HEK293 (cell line): Measurements from ENCODE around the gene MAGI2.

Source experiments
- CTCF ChIA-PET: fragments of 350-600 bp; formaldehyde crosslinking; extraction: SDS; loops from one replicate; lab custom pipeline; 2021; ENCODE audit warnings: antibody characterized with exemption; lab: Yijun Ruan, JAX
- POLR2A ChIA-PET: fragments of 300-600 bp; formaldehyde crosslinking; extraction: SDS; loops from one replicate; lab custom pipeline; 2020; ENCODE audit warnings: antibody characterized with exemption, inconsistent platforms; lab: Yijun Ruan, JAX
- H3K27ac ChIP-seq: fragments of 200-500 bp; sonication (Bioruptor generic); 2 replicates; pipeline ENCODE4 v1.5.1; 2014; ENCODE audit warnings: low read depth, low read length, control low read depth, inconsistent platforms; ENCODE audit errors: extremely low read depth
- H3K36me3 ChIP-seq, 2 experiments: fragments of 200-500 bp in 1 of 2; sonication (Bioruptor generic) in 1 of 2; 1 replicate in 1 of 2; 2 replicates in 1 of 2; pipeline ENCODE4 v1.5.1; 2014 to 2017; ENCODE audit warnings: inconsistent platforms in 2 of 2, low read length in 2 of 2; ENCODE audit not compliant: control insufficient read depth in 2 of 2, insufficient read depth in 1 of 2
- H3K4me1 ChIP-seq: fragments of 200-500 bp; sonication (Bioruptor generic); 2 replicates; pipeline ENCODE4 v1.5.1; 2014; ENCODE audit warnings: mild to moderate bottlenecking, low read length, inconsistent platforms; ENCODE audit not compliant: control insufficient read depth, insufficient read depth
- H3K4me3 ChIP-seq: 2 replicates; pipeline ENCODE4 v1.5.1; 2011; ENCODE audit warnings: low read depth, mild to moderate bottlenecking, control low read depth, low read length, moderate library complexity
- H3K9me3 ChIP-seq: fragments of 200-500 bp; sonication (Bioruptor generic); 2 replicates; pipeline ENCODE4 v1.5.1; 2014; ENCODE audit warnings: low read depth, low read length, inconsistent platforms; ENCODE audit not compliant: control insufficient read depth, insufficient read depth
- PRDM1 ChIP-seq: fragments of 450-650 bp; formaldehyde crosslinking; IDR thresholded peaks from 2 replicates; pipeline ENCODE4; 2016; ENCODE audit warnings: missing biosample characterization, missing genetic modification characterization
- ZBTB21 ChIP-seq: fragments of 450-650 bp; formaldehyde crosslinking; IDR thresholded peaks from 2 replicates; pipeline ENCODE4 v1.5.1; 2017; ENCODE audit warnings: missing biosample characterization, missing genetic modification characterization
- ZNF335 ChIP-seq: fragments of 450-650 bp; formaldehyde crosslinking; conservative IDR thresholded peaks from 2 replicates; pipeline ENCODE4 v1.5.1; 2016; ENCODE audit warnings: missing biosample characterization, missing genetic modification characterization
- ZNF416 ChIP-seq: fragments of 450-650 bp; formaldehyde crosslinking; IDR thresholded peaks from 2 replicates; pipeline ENCODE4 v1.5.1; 2016; ENCODE audit warnings: missing biosample characterization, missing genetic modification characterization
- ZNF521 ChIP-seq: fragments of 450-650 bp; formaldehyde crosslinking; IDR thresholded peaks from 2 replicates; pipeline ENCODE4 v1.5.1; 2017; ENCODE audit warnings: missing biosample characterization, mild to moderate bottlenecking, missing genetic modification characterization
- ZNF600 ChIP-seq: fragments of 450-650 bp; formaldehyde crosslinking; IDR thresholded peaks from 2 replicates; pipeline ENCODE4 v1.5.1; 2016; ENCODE audit warnings: missing biosample characterization, missing genetic modification characterization
- ZNF658 ChIP-seq: fragments of 450-650 bp; formaldehyde crosslinking; IDR thresholded peaks from 2 replicates; pipeline ENCODE4; 2016; ENCODE audit warnings: missing biosample characterization, missing genetic modification characterization
- ZNF768 ChIP-seq: fragments of 450-650 bp; formaldehyde crosslinking; IDR thresholded peaks from 2 replicates; pipeline ENCODE4 v1.5.1; 2018; ENCODE audit warnings: missing biosample characterization, mild to moderate bottlenecking, missing genetic modification characterization
- TF ChIP-seq, protein P1 (sequence below): fragments of 450-650 bp; formaldehyde crosslinking; IDR thresholded peaks from 2 replicates; pipeline ENCODE4 v1.5.1; 2016; ENCODE audit warnings: missing biosample characterization, missing genetic modification characterization
- TF ChIP-seq, protein P2 (sequence below): fragments of 450-650 bp; formaldehyde crosslinking; IDR thresholded peaks from 2 replicates; pipeline ENCODE4 v1.5.1; 2017; ENCODE audit warnings: missing biosample characterization, missing genetic modification characterization
- TF ChIP-seq, protein P3 (sequence below): fragments of 450-650 bp; IDR thresholded peaks from 2 replicates; pipeline ENCODE4 v1.5.1; 2018; ENCODE audit warnings: missing biosample characterization, mild to moderate bottlenecking, missing genetic modification characterization
- TF ChIP-seq, protein P4 (sequence below): fragments of 450-650 bp; formaldehyde crosslinking; IDR thresholded peaks from 2 replicates; pipeline ENCODE4 v1.5.1; 2016; ENCODE audit warnings: missing biosample characterization, missing genetic modification characterization
- TF ChIP-seq, protein P5 (sequence below): fragments of 450-650 bp; formaldehyde crosslinking; IDR thresholded peaks from 2 replicates; pipeline ENCODE4 v1.5.1; 2016; ENCODE audit warnings: missing biosample characterization, missing genetic modification characterization
- TF ChIP-seq, protein P6 (sequence below): fragments of 450-650 bp; formaldehyde crosslinking; IDR thresholded peaks from 2 replicates; pipeline ENCODE4 v1.5.1; 2017; ENCODE audit warnings: missing biosample characterization, missing genetic modification characterization

The MAGI2 gene

GRCh38 chr7:78127009-78127408, 1326.5 kb downstream of the MAGI2 start:
- CTCF ChIA-PET = interaction anchor here (0.6 kb wide), 1 partner anchor 92 kb away, joined by 3 read pairs; no protein-coding TSS in a partner anchor
- TF ChIP-seq, protein P1, sequence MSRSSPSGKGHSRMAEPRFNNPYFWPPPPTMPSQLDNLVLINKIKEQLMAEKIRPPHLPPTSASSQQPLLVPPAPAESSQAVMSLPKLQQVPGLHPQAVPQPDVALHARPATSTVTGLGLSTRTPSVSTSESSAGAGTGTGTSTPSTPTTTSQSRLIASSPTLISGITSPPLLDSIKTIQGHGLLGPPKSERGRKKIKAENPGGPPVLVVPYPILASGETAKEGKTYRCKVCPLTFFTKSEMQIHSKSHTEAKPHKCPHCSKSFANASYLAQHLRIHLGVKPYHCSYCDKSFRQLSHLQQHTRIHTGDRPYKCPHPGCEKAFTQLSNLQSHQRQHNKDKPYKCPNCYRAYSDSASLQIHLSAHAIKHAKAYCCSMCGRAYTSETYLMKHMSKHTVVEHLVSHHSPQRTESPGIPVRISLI = no peak
- TF ChIP-seq, all 188 proteins: peak for 0

DNA sequence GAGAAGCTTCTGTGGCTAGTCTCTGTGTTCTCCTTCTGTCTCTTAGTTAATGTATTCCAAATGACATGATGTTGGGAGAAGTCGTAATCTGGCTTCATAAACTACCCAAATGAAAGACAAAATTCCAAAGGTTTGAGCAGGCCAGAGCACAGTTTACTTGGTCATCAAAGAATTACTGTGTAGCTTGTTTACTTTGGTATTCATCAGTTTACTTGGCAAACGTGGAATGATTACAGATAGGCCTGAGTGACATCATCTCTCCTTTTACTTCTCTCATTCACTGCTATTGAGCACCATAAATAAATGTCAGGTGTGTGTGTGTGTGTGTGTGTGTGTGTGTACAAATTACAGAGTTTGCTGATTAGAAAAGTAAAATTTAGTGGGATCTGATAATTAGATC, 1327.6 kb downstream of the MAGI2 start:
- no peaks in the 10 kb centered on the region for H3K36me3 ChIP-seq
- ChIA-PET CTCF (interaction anchor here (0.5 to 1.9 kb wide), 3 partner anchors 8 to 435 kb away, joined by 3 to 5 read pairs (median 3); no protein-coding TSS in a partner anchor), POLR2A (no interaction called here)
- H3K4me3 ChIP-seq = no peak overlapping the region
- H3K27ac ChIP-seq = no peak overlapping the region
- H3K9me3 ChIP-seq = no peaks in the 10 kb centered on the region
- TF ChIP-seq ZNF768 (no peak), ZNF335 (tag by site-specific recombination) (no peak), PRDM1 (tag by site-specific recombination) (no peak), ZNF521 (no peak), ZNF416 (no peak), ZBTB21 (tag by site-specific recombination) (peak; percentile 59; the same call in 1 of the 2 replicates), ZNF600 (no peak), ZNF658 (tag by site-specific recombination) (no peak)
- TF ChIP-seq, protein P2, sequence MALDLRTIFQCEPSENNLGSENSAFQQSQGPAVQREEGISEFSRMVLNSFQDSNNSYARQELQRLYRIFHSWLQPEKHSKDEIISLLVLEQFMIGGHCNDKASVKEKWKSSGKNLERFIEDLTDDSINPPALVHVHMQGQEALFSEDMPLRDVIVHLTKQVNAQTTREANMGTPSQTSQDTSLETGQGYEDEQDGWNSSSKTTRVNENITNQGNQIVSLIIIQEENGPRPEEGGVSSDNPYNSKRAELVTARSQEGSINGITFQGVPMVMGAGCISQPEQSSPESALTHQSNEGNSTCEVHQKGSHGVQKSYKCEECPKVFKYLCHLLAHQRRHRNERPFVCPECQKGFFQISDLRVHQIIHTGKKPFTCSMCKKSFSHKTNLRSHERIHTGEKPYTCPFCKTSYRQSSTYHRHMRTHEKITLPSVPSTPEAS (tag by site-specific recombination) = peak; percentile 38; the same call in 1 of the 2 replicates
- TF ChIP-seq, protein P3, sequence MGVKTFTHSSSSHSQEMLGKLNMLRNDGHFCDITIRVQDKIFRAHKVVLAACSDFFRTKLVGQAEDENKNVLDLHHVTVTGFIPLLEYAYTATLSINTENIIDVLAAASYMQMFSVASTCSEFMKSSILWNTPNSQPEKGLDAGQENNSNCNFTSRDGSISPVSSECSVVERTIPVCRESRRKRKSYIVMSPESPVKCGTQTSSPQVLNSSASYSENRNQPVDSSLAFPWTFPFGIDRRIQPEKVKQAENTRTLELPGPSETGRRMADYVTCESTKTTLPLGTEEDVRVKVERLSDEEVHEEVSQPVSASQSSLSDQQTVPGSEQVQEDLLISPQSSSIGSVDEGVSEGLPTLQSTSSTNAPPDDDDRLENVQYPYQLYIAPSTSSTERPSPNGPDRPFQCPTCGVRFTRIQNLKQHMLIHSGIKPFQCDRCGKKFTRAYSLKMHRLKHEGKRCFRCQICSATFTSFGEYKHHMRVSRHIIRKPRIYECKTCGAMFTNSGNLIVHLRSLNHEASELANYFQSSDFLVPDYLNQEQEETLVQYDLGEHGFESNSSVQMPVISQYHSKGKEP = no peak
- TF ChIP-seq, protein P4, sequence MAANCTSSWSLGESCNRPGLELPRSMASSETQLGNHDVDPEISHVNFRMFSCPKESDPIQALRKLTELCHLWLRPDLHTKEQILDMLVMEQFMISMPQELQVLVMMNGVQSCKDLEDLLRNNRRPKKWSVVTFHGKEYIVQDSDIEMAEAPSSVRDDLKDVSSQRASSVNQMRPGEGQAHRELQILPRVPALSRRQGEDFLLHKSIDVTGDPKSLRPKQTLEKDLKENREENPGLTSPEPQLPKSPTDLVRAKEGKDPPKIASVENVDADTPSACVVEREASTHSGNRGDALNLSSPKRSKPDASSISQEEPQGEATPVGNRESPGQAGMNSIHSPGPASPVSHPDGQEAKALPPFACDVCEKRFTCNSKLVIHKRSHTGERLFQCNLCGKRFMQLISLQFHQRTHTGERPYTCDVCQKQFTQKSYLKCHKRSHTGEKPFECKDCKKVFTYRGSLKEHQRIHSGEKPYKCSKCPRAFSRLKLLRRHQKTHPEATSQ (tag by site-specific recombination) = no peak
- TF ChIP-seq, protein P5, sequence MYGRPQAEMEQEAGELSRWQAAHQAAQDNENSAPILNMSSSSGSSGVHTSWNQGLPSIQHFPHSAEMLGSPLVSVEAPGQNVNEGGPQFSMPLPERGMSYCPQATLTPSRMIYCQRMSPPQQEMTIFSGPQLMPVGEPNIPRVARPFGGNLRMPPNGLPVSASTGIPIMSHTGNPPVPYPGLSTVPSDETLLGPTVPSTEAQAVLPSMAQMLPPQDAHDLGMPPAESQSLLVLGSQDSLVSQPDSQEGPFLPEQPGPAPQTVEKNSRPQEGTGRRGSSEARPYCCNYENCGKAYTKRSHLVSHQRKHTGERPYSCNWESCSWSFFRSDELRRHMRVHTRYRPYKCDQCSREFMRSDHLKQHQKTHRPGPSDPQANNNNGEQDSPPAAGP (tag by site-specific recombination) = no peak
- TF ChIP-seq, protein P6, sequence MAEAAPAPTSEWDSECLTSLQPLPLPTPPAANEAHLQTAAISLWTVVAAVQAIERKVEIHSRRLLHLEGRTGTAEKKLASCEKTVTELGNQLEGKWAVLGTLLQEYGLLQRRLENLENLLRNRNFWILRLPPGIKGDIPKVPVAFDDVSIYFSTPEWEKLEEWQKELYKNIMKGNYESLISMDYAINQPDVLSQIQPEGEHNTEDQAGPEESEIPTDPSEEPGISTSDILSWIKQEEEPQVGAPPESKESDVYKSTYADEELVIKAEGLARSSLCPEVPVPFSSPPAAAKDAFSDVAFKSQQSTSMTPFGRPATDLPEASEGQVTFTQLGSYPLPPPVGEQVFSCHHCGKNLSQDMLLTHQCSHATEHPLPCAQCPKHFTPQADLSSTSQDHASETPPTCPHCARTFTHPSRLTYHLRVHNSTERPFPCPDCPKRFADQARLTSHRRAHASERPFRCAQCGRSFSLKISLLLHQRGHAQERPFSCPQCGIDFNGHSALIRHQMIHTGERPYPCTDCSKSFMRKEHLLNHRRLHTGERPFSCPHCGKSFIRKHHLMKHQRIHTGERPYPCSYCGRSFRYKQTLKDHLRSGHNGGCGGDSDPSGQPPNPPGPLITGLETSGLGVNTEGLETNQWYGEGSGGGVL (tag by site-specific recombination) = peak; percentile 30; the same call in 1 of the 2 replicates
- H3K4me1 ChIP-seq = no peaks in the 10 kb centered on the region

More at GRCh38 chr7:78127009-78127408, 1326.5 kb downstream of the MAGI2 start:
- H3K27ac ChIP-seq = no peak overlapping the region
- no peaks in the 10 kb centered on the region for H3K9me3 ChIP-seq
- H3K4me1 ChIP-seq = no peaks in the 10 kb centered on the region
- no peaks in the 10 kb centered on the region for H3K36me3 ChIP-seq
- POLR2A ChIA-PET = no interaction called here
- no peak overlapping the region for H3K4me3 ChIP-seq
